Body of pancreas (tissue), 4 donors: ENCODE data around the gene APPL1.

Experiments
- POLR2A ChIP-seq, 3 donors: fragments of 450-650 bp; IDR thresholded peaks; one replicate each; pipeline ENCODE4 v1.6.1; 2016; ENCODE audit warnings: antibody characterized with exemption in 3 of 3, mild to moderate bottlenecking in 2 of 3
- TF ChIP-seq, protein P1 (sequence below), 7 experiments: fragments of 450-650 bp in 4 of 7; fragments of 200-600 bp in 3 of 7; sonication (generic) in 3 of 7; IDR thresholded peaks; one replicate each; pipeline ENCODE4 v1.5.1; 2016 to 2019; ENCODE audit warnings: antibody characterized with exemption in 7 of 7

DNA sequence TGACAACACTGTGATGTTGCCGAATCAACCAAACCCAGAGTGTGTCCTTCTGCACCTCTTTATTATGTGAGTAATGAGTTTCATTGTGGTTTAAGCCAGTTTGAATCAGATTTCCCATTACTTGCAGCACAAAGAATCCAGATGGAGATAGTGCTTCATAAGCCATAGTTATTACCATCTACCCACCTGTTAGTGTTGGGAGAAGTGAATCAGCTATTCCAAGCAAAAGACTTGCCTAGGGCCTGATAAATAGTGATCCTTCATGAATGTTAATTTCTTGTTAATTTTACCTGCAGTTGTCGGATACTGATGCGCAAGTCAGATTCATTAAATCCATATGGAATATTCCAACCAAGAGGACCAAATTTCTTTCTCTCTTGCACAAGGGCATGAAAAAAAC, 86.7 kb downstream of the APPL1 start:
- TF ChIP-seq, protein P1, sequence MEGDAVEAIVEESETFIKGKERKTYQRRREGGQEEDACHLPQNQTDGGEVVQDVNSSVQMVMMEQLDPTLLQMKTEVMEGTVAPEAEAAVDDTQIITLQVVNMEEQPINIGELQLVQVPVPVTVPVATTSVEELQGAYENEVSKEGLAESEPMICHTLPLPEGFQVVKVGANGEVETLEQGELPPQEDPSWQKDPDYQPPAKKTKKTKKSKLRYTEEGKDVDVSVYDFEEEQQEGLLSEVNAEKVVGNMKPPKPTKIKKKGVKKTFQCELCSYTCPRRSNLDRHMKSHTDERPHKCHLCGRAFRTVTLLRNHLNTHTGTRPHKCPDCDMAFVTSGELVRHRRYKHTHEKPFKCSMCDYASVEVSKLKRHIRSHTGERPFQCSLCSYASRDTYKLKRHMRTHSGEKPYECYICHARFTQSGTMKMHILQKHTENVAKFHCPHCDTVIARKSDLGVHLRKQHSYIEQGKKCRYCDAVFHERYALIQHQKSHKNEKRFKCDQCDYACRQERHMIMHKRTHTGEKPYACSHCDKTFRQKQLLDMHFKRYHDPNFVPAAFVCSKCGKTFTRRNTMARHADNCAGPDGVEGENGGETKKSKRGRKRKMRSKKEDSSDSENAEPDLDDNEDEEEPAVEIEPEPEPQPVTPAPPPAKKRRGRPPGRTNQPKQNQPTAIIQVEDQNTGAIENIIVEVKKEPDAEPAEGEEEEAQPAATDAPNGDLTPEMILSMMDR (IDR thresholded peaks at IDR 0.05) = no peak
- TF ChIP-seq POLR2A (IDR thresholded peaks at IDR 0.05) = no peak
